ENCODE results near the gene PYGL. TPM values are rescaled to one million over a fixed set of nuclear protein-coding genes. Genes with fewer than 3 reads are reported as not detected.

The PYGL gene
- total and polyA plus RNA-seq, 2 experiments from 2014 or later: 57.6 to 93.8 TPM

DNA sequence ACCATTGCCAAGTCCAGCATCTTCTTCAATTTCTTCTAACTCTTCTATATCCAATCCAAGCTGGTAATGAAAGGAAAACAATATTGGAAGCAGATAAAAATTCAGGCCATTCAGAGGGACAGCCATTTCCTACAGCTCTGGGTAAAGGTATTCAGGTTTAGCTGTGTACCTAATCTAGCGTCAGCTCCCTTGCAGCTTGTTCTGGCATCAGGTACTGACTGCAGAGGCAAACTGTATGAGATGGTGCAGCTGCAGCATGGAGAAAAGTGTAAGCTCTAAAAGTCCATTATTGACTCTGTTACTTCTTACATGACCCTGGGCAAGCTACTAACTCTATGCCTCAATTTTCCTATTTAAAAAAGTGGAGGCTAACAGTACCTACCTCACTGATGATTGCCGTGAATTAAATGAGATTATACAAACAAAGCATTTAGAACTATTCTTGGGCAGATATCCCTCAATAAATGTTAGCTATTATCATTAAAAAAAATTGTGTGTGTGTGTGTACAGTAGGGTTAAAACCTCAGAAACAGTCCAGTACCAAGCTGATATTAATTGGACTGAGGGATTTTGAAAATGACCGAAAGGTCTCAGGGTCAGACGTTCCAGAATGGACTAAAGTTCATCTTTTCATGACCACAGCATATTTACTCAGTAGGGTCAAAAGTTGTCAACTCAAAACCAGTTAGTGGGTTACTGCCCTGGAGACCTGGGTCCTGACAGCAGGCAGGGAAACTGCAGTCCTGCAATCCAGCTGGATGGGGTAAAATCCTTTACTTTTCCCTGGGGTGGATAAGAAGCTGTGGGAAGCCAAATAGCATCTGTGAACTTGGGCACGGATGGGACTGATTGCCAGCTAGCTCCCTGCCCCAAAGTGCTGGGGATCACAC lies 8.9 kb downstream of the PYGL start:
- no peak overlapping the region for H2AFZ ChIP-seq
- peaks cover 10% of the 10 kb centered on the region for H3K36me3 Mint-ChIP-seq (ENCODE audit: low read depth)
- H3K27me3 ChIP-seq (ENCODE audit: insufficient read depth): no peaks in the 10 kb centered on the region
- H3K4me3 ChIP-seq: no peak overlapping the region
- H3K4me1 ChIP-seq (ENCODE audit: insufficient read depth): no peaks in the 10 kb centered on the region
- no peak overlapping the region for H3K27ac Mint-ChIP-seq
- H3K4me1 Mint-ChIP-seq: peaks cover 4% of the 10 kb centered on the region; the same call in 2 of the 3 replicates
- H3K4me2 ChIP-seq: no peak overlapping the region
- DNase-seq (ENCODE audit: low spot score) (no peak), ATAC-seq (no peak)
- no peak overlapping the region for H3K27ac ChIP-seq (ENCODE audit: low read depth)
- no peaks in the 10 kb centered on the region; the same call in 1 of the 2 replicates for H3K79me2 ChIP-seq (replicated peaks; ENCODE audit: insufficient read depth)
- no peaks in the 10 kb centered on the region for H3K27me3 Mint-ChIP-seq (ENCODE audit: insufficient read depth, low read depth, poor library complexity)
- H4K20me1 ChIP-seq (replicated peaks; ENCODE audit: insufficient read depth): peaks cover 5% of the 10 kb centered on the region
- no peaks in the 10 kb centered on the region; the same call in 1 of the 2 replicates for H3F3A ChIP-seq (replicated peaks; ENCODE audit: low read depth)
- peaks cover 22% of the 10 kb centered on the region for H3K36me3 ChIP-seq (ENCODE audit: insufficient read depth)
- H3K9me2 ChIP-seq (ENCODE audit: insufficient read depth): no peaks in the 10 kb centered on the region
- TF ChIP-seq STAT1 (IDR thresholded peaks at IDR 0.05; ENCODE audit: unreplicated experiment): no peak
- TF ChIP-seq NANOG (IDR thresholded peaks at IDR 0.05; ENCODE audit: borderline replicate concordance): no peak
- TF ChIP-seq ZNF331 (CRISPR knock-in tag; IDR thresholded peaks at IDR 0.05; ENCODE audit: low read depth): no peak
- TF ChIP-seq, protein P1, sequence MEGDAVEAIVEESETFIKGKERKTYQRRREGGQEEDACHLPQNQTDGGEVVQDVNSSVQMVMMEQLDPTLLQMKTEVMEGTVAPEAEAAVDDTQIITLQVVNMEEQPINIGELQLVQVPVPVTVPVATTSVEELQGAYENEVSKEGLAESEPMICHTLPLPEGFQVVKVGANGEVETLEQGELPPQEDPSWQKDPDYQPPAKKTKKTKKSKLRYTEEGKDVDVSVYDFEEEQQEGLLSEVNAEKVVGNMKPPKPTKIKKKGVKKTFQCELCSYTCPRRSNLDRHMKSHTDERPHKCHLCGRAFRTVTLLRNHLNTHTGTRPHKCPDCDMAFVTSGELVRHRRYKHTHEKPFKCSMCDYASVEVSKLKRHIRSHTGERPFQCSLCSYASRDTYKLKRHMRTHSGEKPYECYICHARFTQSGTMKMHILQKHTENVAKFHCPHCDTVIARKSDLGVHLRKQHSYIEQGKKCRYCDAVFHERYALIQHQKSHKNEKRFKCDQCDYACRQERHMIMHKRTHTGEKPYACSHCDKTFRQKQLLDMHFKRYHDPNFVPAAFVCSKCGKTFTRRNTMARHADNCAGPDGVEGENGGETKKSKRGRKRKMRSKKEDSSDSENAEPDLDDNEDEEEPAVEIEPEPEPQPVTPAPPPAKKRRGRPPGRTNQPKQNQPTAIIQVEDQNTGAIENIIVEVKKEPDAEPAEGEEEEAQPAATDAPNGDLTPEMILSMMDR (conservative IDR thresholded peaks at IDR 0.05; ENCODE audit: low read depth in 2 of 2): no peak
- H3K9me3 Mint-ChIP-seq: no peaks in the 10 kb centered on the region
- no peak overlapping the region for H3K4me3 Mint-ChIP-seq

DNA sequence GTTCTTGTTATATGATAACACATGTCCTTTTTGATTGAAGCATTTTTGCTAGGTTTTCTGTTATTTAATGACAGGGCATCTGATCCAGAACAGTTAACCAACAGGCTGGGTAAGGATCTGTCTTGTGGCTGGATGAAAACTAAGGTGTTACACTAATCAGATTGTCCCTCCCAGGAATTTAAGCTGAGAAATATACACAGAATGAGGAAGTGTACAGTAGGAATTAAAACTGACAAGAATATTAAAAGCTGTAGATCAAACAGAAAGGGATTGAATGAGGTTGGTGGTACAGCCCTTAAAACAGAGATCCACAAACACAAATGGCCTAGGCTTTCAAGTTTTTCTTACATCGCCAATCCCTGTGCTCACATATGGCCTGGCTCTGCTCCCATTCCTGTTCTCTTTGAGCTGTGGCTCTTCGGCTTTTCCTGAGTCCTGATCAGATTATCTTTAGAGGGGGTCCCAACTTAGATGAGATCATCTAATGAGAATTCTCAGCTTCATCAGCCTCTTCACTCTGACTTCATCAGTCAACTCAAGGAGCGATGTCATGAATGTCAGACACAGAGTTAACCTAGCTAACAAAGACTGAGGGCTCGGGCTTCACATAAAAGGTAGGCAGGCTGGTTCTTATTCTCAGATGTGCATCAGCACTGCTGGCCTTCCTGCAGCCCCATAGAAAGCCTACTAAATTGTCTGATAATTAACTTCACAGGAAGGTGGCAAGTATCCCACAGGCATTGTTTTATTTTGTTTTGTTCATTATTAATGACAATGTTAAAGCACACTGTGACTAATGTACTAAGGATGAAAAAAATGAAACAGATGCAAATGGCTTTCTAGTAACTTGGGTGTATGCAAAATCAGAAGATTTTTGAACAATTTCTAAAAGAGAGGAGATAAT lies 11.4 kb downstream of the PYGL start:
- H3K27ac Mint-ChIP-seq: no peak overlapping the region
- Histone ChIP-seq H3K4me3 (no peak overlapping the region), H3K9me2 (ENCODE audit: insufficient read depth) (no peaks in the 10 kb centered on the region), H4K20me1 (replicated peaks; ENCODE audit: insufficient read depth) (peaks cover 5% of the 10 kb centered on the region), H3K27ac (ENCODE audit: low read depth) (no peak overlapping the region), H3K27me3 (ENCODE audit: insufficient read depth) (no peaks in the 10 kb centered on the region), H3K4me2 (no peak overlapping the region), H3K79me2 (replicated peaks; ENCODE audit: insufficient read depth) (no peaks in the 10 kb centered on the region), H3F3A (replicated peaks; ENCODE audit: low read depth) (no peaks in the 10 kb centered on the region), H2AFZ (no peak overlapping the region), H3K4me1 (ENCODE audit: insufficient read depth) (no peaks in the 10 kb centered on the region), H3K36me3 (ENCODE audit: insufficient read depth) (peaks cover 41% of the 10 kb centered on the region)
- ATAC-seq (no peak), DNase-seq (ENCODE audit: low spot score) (no peak)
- H3K4me1 Mint-ChIP-seq: peaks cover 4% of the 10 kb centered on the region; the same call in 2 of the 3 replicates
- H3K36me3 Mint-ChIP-seq (ENCODE audit: low read depth): peaks cover 11% of the 10 kb centered on the region
- no peaks in the 10 kb centered on the region for H3K9me3 Mint-ChIP-seq
- H3K27me3 Mint-ChIP-seq (ENCODE audit: insufficient read depth, low read depth, poor library complexity): no peaks in the 10 kb centered on the region
- no peak overlapping the region for H3K4me3 Mint-ChIP-seq
- no peak for TF ChIP-seq ZNF331 (CRISPR knock-in tag; IDR thresholded peaks at IDR 0.05; ENCODE audit: low read depth)
- TF ChIP-seq, protein P2, sequence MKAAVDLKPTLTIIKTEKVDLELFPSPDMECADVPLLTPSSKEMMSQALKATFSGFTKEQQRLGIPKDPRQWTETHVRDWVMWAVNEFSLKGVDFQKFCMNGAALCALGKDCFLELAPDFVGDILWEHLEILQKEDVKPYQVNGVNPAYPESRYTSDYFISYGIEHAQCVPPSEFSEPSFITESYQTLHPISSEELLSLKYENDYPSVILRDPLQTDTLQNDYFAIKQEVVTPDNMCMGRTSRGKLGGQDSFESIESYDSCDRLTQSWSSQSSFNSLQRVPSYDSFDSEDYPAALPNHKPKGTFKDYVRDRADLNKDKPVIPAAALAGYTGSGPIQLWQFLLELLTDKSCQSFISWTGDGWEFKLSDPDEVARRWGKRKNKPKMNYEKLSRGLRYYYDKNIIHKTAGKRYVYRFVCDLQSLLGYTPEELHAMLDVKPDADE (IDR thresholded peaks at IDR 0.05): no peak
- no peak for TF ChIP-seq NANOG (IDR thresholded peaks at IDR 0.05; ENCODE audit: borderline replicate concordance)
- no peak for TF ChIP-seq CREB1 (CRISPR knock-in tag; IDR thresholded peaks at IDR 0.05; ENCODE audit: low read depth)
- TF ChIP-seq, protein P3, sequence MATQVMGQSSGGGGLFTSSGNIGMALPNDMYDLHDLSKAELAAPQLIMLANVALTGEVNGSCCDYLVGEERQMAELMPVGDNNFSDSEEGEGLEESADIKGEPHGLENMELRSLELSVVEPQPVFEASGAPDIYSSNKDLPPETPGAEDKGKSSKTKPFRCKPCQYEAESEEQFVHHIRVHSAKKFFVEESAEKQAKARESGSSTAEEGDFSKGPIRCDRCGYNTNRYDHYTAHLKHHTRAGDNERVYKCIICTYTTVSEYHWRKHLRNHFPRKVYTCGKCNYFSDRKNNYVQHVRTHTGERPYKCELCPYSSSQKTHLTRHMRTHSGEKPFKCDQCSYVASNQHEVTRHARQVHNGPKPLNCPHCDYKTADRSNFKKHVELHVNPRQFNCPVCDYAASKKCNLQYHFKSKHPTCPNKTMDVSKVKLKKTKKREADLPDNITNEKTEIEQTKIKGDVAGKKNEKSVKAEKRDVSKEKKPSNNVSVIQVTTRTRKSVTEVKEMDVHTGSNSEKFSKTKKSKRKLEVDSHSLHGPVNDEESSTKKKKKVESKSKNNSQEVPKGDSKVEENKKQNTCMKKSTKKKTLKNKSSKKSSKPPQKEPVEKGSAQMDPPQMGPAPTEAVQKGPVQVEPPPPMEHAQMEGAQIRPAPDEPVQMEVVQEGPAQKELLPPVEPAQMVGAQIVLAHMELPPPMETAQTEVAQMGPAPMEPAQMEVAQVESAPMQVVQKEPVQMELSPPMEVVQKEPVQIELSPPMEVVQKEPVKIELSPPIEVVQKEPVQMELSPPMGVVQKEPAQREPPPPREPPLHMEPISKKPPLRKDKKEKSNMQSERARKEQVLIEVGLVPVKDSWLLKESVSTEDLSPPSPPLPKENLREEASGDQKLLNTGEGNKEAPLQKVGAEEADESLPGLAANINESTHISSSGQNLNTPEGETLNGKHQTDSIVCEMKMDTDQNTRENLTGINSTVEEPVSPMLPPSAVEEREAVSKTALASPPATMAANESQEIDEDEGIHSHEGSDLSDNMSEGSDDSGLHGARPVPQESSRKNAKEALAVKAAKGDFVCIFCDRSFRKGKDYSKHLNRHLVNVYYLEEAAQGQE (IDR thresholded peaks at IDR 0.05; ENCODE audit: unreplicated experiment): no peak
- TF ChIP-seq ZNF114 (CRISPR knock-in tag; IDR thresholded peaks at IDR 0.05): no peak

Measured in GM23338 (cell line).